Neural progenitor cell (in vitro differentiated cells): Measurements from ENCODE around the gene C10orf71. TPM values are rescaled to one million over a fixed set of nuclear protein-coding genes. Genes with fewer than 3 reads are reported as not detected.

Experiments
- DNase-seq: peaks from one replicate; pipeline ENCODE4 v3.0.0-alpha.2; 2016; ENCODE audit warnings: low spot score
- H2AFZ ChIP-seq: fragments of 200-600 bp; sonication (generic); replicated peaks from 2 replicates; pipeline ENCODE4 v1.6.1; 2016; ENCODE audit warnings: antibody characterized with exemption
- H3F3A ChIP-seq: fragments of 200-600 bp; sonication (generic); 2 replicates; pipeline ENCODE4 v1.6.1; 2016; ENCODE audit warnings: antibody characterized with exemption, low read depth
- H3K27ac ChIP-seq: fragments of 200-600 bp; sonication (generic); 2 replicates; pipeline ENCODE4 v1.5.1; 2016; ENCODE audit warnings: mild to moderate bottlenecking
- H3K27me3 ChIP-seq: fragments of 200-600 bp; sonication (generic); 2 replicates; pipeline ENCODE4 v1.6.1; 2016; ENCODE audit warnings: mild to moderate bottlenecking, moderate library complexity
- H3K36me3 ChIP-seq: fragments of 200-600 bp; sonication (generic); 2 replicates; pipeline ENCODE4 v1.5.1; 2016
- H3K4me1 ChIP-seq: fragments of 200-600 bp; sonication (generic); 2 replicates; pipeline ENCODE4 v1.6.1; 2016; ENCODE audit warnings: mixed run types
- H3K4me2 ChIP-seq: fragments of 200-600 bp; sonication (generic); 2 replicates; pipeline ENCODE4 v1.6.1; 2016
- H3K4me3 ChIP-seq: fragments of 200-600 bp; sonication (generic); 2 replicates; pipeline ENCODE4 v1.5.1; 2016
- H3K79me2 ChIP-seq: fragments of 200-600 bp; sonication (generic); 2 replicates; pipeline ENCODE4 v1.6.1; 2016; ENCODE audit warnings: low read depth
- H3K9ac ChIP-seq: fragments of 200-600 bp; sonication (generic); 2 replicates; pipeline ENCODE4 v1.6.1; 2016
- H3K9me3 ChIP-seq: fragments of 200-600 bp; sonication (generic); 2 replicates; pipeline ENCODE4 v1.5.1; 2016; ENCODE audit warnings: low read depth
- H4K20me1 ChIP-seq: fragments of 200-600 bp; sonication (generic); 2 replicates; pipeline ENCODE4 v1.6.1; 2016; ENCODE audit warnings: low read depth
- H3K27ac Mint-ChIP-seq: 3 replicates; pipeline ENCODE4 v1.8.0; 2021; ENCODE audit warnings: mixed read lengths
- H3K27me3 Mint-ChIP-seq: 2 replicates; pipeline ENCODE4 v1.8.0; 2022; ENCODE audit warnings: low read depth, mild to moderate bottlenecking, inconsistent platforms, moderate library complexity, mixed read lengths; ENCODE audit not compliant: insufficient read depth
- H3K36me3 Mint-ChIP-seq: 3 replicates; pipeline ENCODE4 v1.8.0; 2021; ENCODE audit warnings: mixed read lengths
- H3K4me1 Mint-ChIP-seq: 3 replicates; pipeline ENCODE4 v1.8.0; 2021; ENCODE audit warnings: mixed read lengths
- H3K4me3 Mint-ChIP-seq: 3 replicates; pipeline ENCODE4 v1.8.0; 2021; ENCODE audit warnings: mild to moderate bottlenecking, moderate library complexity, mixed read lengths
- H3K9me3 Mint-ChIP-seq: 3 replicates; pipeline ENCODE4 v1.8.0; 2020; ENCODE audit warnings: mixed read lengths
- EZH2 ChIP-seq: fragments of 200-600 bp; sonication (generic); IDR thresholded peaks from 2 replicates; pipeline ENCODE4 v1.6.1; 2017; ENCODE audit warnings: antibody characterized with exemption, mild to moderate bottlenecking, moderate library complexity
- EZH2phosphoT487 ChIP-seq: fragments of 200-600 bp; sonication (generic); IDR thresholded peaks from 2 replicates; pipeline ENCODE4 v1.6.1; 2017; ENCODE audit warnings: antibody characterized with exemption
- total RNA-seq: library from RNA; depleted of rRNA; stranded (reverse); fragments of >200 nt; gene quantifications from 2 replicates; pipeline ENCODE4 v1.2.3, GENCODE V29; 2015; ENCODE audit warnings: low replicate concordance
- TF ChIP-seq, protein P1 (sequence below): fragments of 200-600 bp; sonication (generic); IDR thresholded peaks from 2 replicates; pipeline ENCODE4 v1.5.1; 2017; ENCODE audit warnings: antibody characterized with exemption, mild to moderate bottlenecking

Gene C10orf71
- total RNA-seq, 1 donor from 2014 or later = not detected

DNA sequence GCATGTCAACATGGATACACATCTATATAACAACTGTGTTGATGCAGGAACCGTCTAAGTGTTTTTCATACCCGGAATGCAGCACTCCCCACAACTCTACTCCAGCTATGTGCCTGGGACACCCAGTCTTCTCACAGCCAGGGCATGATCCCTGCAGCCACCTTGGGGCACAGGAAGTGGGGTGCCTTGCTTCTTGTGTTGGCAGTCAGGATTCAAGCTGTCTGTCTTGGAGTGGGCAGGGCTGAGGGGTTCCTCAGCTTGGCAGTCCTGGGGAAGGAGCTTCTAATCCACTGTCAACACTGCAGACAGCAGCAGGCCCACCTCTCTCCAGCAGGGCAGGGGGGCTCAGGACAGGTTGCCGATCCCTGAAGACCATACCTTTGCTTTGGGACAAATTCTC lies 55.6 kb downstream of the C10orf71 start:
- no peaks in the 10 kb centered on the region for H3K4me1 ChIP-seq
- TF ChIP-seq, protein P1, sequence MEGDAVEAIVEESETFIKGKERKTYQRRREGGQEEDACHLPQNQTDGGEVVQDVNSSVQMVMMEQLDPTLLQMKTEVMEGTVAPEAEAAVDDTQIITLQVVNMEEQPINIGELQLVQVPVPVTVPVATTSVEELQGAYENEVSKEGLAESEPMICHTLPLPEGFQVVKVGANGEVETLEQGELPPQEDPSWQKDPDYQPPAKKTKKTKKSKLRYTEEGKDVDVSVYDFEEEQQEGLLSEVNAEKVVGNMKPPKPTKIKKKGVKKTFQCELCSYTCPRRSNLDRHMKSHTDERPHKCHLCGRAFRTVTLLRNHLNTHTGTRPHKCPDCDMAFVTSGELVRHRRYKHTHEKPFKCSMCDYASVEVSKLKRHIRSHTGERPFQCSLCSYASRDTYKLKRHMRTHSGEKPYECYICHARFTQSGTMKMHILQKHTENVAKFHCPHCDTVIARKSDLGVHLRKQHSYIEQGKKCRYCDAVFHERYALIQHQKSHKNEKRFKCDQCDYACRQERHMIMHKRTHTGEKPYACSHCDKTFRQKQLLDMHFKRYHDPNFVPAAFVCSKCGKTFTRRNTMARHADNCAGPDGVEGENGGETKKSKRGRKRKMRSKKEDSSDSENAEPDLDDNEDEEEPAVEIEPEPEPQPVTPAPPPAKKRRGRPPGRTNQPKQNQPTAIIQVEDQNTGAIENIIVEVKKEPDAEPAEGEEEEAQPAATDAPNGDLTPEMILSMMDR = no peak
- no peak for TF ChIP-seq EZH2
- no peak for TF ChIP-seq EZH2phosphoT487
- H3K4me1 Mint-ChIP-seq = no peaks in the 10 kb centered on the region
- DNase-seq = no peak
- no peaks in the 10 kb centered on the region for H3F3A ChIP-seq
- no peak overlapping the region for H3K4me2 ChIP-seq
- H3K36me3 Mint-ChIP-seq = no peaks in the 10 kb centered on the region
- H3K27me3 Mint-ChIP-seq = peaks cover 2% of the 10 kb centered on the region
- no peak overlapping the region for H3K27ac ChIP-seq
- H3K9ac ChIP-seq = no peak overlapping the region
- no peaks in the 10 kb centered on the region for H4K20me1 ChIP-seq
- H3K9me3 Mint-ChIP-seq = no peaks in the 10 kb centered on the region
- no peak overlapping the region for H2AFZ ChIP-seq
- H3K9me3 ChIP-seq = no peaks in the 10 kb centered on the region
- H3K4me3 ChIP-seq = no peak overlapping the region
- no peak overlapping the region for H3K27ac Mint-ChIP-seq
- no peak overlapping the region for H3K4me3 Mint-ChIP-seq
- H3K27me3 ChIP-seq = no peaks in the 10 kb centered on the region
- no peaks in the 10 kb centered on the region for H3K36me3 ChIP-seq
- H3K79me2 ChIP-seq = no peaks in the 10 kb centered on the region

DNA sequence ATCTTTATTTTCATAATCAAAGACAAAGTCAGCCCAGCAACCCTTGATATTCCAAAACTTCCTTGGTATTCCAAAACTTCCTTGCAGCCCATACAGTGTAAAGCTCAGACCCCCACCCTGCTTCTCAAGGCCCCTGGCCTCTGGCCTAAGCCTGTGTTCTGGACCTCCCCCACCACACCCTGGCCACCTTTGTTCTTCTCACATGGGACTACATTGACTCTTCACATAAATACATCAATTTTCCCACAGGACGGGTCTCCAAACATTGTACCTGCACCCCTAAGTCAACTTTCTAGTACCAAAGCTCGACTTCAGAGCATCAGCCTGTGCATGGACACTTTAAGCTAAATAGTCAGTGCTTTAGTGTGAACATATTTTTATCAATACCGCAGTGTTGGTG lies 56.3 kb downstream of the C10orf71 start:
- H3K4me3 ChIP-seq = no peak overlapping the region

DNA sequence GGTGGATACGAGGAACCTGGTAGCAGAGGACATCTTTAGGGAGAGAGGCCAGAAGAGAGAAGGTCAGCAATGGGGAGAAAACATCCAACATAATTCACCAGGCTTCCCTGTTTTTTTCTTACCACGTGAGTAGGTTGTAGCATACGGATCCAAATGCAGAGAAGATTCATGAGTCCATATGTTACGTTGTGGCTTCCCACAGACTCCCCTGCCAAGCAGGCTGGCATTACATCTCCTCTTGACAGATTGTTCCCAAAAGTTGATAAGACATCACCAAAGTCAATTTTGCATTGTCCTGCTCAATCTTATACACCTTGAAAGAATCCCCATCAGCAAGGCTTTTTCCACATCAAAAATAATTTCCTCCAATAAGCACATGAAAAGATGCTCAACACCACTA lies 57.2 kb downstream of the C10orf71 start:
- Histone ChIP-seq H2AFZ (no peak overlapping the region), H3K79me2 (no peaks in the 10 kb centered on the region), H3K27me3 (no peaks in the 10 kb centered on the region), H4K20me1 (no peaks in the 10 kb centered on the region), H3K36me3 (no peaks in the 10 kb centered on the region), H3K9ac (no peak overlapping the region), H3K4me1 (no peaks in the 10 kb centered on the region), H3K9me3 (no peaks in the 10 kb centered on the region), H3K27ac (no peak overlapping the region), H3K4me3 (no peak overlapping the region), H3F3A (no peaks in the 10 kb centered on the region), H3K4me2 (no peak overlapping the region)
- TF ChIP-seq EZH2 = no peak
- TF ChIP-seq, protein P1 = no peak
- no peak for TF ChIP-seq EZH2phosphoT487
- Mint-ChIP-seq H3K9me3 (no peaks in the 10 kb centered on the region), H3K36me3 (no peaks in the 10 kb centered on the region), H3K27ac (no peak overlapping the region), H3K4me1 (peaks cover 5% of the 10 kb centered on the region), H3K4me3 (no peak overlapping the region), H3K27me3 (peaks cover 4% of the 10 kb centered on the region)
- no peak for DNase-seq

More for the DNA sequence above, 56.3 kb downstream of the C10orf71 start:
- Mint-ChIP-seq H3K4me3 (no peak overlapping the region), H3K27ac (no peak overlapping the region), H3K27me3 (peaks cover 4% of the 10 kb centered on the region), H3K36me3 (no peaks in the 10 kb centered on the region), H3K4me1 (peaks cover 5% of the 10 kb centered on the region), H3K9me3 (no peaks in the 10 kb centered on the region)
- DNase-seq = no peak
- Histone ChIP-seq H3K79me2 (no peaks in the 10 kb centered on the region), H3K27ac (no peak overlapping the region), H3K4me2 (no peak overlapping the region), H3F3A (no peaks in the 10 kb centered on the region), H3K9ac (no peak overlapping the region), H2AFZ (no peak overlapping the region), H3K27me3 (no peaks in the 10 kb centered on the region), H3K36me3 (no peaks in the 10 kb centered on the region), H3K4me1 (no peaks in the 10 kb centered on the region), H4K20me1 (no peaks in the 10 kb centered on the region), H3K9me3 (no peaks in the 10 kb centered on the region)
- no peak for TF ChIP-seq EZH2
- TF ChIP-seq, protein P1 = no peak
- no peak for TF ChIP-seq EZH2phosphoT487
